HG02610 (cell line): ENCODE measurements around the gene SPOCK2.

ENCODE experiments used
- ATAC-seq: cut with Tn5 transposase; IDR thresholded peaks from one replicate; pipeline ENCODE4 v1.9.1; 2021; ENCODE audit warnings: mild to moderate bottlenecking, moderate library complexity; ENCODE audit not compliant: unreplicated experiment

SPOCK2 gene

DNA sequence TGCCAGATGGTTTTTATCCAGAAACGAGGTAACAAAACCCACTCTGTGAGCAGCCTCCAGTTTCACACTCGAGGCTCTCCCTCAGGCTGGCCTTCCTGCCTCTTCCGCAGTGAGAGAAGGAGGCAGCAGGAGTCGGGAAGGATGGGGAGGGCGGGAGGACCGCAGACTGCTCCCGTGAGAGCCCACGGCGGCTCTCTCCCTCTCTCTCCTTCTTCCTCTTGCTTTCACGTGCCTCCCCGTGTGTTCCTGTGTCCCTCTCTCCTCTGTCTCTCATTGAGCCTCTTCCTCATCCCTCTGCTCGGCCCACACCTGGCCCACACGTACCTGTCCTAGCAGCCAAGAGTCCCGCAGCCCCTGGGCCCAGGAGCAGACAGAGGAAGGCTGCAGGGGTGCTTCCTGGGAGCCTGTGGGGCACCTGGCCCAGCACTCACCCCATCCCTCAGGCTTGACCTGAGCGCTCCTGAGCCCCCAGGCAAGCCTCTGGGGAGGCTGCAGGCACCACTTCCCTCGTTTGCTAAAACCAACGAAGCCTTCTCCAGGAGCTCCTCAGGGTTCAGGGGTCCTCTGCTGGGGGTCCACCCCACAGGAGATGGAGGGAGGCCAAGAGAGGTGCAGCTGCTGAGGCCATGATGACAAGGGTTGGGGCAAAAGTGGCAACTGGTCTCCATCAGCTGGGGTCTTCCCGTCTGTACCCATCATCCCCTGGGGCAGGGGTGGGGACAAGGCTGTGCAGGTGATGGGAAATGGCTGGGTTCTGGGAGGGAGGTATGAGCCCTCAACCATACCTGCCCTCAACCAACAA lies 13.6 kb downstream of the SPOCK2 start:
- ATAC-seq: no peak

DNA sequence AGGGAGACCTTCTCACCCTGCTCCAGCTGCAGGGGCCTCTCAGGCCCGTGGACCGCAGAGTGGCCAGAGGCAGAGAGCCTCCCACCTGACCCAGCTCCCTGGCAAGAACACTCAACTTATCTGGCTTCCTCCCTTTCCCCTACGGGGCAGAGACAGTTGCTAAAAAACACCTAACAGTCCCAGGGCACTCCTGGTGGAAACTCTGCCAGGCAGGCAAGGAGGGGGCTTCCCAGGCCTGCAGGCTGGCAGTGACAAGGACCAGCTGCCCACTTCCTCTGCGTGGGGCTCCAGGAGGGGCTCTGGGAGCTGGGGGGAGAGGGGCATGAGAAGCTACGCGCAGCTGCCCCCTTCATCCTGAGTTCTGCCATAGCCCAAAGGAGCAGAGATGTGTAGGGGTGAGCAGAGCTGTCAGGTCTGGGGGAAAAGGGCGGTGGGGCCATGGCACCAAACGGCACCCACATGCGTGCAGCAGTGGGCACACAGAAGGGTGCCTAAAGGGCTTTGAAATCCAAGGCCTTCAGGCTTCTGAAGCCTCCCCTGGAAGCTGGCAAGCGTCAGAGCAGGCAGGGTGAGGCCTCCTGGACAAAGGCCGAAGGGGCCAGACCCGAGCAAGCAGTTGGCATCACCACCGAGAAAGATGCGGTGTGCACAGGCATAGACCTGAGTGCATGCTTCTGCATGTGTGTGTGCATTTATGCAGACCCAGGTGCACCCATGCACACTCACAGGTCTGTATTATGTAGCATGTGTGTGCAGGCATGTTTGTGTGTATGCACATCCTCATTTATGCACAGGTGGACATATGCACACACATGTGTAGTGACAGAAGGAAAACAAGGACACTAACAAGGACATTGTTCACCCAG lies 14.4 kb downstream of the SPOCK2 start:
- no peak for ATAC-seq

DNA sequence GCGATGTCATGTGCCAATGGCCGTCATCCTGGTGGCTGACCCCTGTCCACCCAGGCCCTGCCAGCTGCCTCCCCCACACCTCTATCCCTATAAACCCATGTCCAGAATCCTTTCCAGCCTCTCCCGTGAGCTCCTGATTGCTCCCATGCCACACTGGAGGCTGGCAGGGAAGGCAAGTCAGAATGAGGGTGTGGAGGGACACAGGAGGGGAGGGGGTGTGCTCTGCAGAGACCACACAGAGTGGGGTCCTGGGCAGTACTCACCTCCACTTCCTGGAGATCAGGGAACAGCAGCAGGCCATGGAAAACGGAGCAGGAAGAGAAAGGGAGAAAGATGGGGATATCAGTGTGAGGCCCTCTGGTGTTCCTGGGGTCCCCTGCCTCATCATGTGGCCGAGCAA lies 15.7 kb downstream of the SPOCK2 start:
- no peak for ATAC-seq

DNA sequence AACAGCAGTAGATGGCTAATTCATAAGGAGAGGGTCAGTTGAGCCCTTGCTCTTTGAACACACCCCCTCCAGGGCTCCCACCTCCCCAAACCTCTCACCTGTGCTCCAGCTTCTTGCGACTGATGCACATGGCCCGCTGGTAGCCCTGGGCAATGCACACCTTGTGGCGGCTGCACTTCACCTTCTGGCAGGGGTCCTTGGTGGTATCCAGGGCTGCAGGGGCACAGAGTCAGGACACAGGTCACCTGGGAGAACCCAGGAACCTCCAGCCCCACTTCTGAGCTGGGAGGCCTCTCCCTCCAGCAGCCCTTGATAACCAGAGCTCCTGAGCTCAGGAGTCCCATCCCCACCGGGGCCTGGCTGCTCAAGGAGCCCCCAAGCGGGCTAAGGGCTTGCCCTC lies 16.3 kb downstream of the SPOCK2 start:
- ATAC-seq: no peak

DNA sequence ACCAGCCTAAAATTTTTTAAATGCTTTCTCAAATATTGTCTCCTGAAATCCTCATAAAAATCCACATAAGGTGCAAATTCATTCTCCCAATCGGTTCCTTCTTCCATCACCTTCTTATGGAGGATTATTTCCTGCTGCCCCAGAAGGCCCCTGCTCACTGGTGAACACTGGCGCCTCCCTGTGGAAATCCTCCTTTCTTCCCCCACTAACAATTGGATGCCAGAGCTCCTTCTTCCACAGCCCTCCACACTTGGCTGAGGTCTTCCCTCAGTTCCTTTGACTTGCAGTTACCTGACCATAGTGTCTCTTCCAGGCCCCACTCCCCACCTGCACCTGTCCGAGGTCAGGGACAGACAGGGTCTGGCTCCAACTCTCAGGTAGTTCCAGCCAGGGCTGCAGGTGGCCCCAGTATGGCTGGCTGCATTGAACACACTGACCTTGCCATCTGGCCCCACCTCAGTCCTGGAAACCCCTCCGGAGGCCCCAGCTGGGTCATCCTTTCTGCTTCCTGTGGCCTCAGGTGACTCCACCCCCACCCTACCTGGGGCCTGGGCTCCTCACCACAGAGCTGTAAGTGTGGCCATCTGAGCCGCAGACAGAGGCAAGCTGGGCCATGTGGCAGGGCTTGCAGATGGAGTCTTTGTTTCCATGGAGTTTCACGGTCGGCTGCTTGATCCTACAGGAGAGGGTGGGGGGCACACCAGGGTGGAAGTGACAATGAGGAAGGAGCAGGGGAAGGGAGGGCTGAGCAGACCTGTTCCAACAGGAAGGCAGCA lies 18.4 kb downstream of the SPOCK2 start:
- ATAC-seq: no peak

DNA sequence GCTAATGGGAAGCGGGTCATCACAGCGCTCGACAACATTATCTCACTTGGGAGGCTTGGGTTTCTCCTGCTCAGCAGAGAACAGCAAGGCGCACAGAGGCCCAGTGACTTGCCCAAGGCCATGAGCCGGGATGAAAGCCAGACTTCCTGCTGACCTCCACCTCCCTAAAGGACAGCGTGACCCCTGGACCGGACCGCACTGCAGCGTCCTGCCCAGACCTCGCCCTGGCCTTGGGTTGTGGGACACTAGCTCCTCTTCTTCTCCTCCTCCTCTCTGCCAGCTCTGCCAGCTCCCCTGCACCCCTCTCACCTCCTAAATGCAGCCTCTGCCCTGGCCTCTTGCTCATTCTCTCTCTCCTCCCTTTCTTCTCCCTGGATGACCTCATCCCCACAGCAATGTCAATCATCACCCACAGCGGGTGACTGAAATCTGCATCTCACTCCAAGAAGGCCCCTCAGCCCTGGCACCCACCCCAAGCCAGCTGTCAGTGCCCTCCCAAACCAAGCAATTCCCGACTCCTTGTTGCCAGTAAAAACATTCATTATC lies 19.4 kb downstream of the SPOCK2 start:
- no peak for ATAC-seq

DNA sequence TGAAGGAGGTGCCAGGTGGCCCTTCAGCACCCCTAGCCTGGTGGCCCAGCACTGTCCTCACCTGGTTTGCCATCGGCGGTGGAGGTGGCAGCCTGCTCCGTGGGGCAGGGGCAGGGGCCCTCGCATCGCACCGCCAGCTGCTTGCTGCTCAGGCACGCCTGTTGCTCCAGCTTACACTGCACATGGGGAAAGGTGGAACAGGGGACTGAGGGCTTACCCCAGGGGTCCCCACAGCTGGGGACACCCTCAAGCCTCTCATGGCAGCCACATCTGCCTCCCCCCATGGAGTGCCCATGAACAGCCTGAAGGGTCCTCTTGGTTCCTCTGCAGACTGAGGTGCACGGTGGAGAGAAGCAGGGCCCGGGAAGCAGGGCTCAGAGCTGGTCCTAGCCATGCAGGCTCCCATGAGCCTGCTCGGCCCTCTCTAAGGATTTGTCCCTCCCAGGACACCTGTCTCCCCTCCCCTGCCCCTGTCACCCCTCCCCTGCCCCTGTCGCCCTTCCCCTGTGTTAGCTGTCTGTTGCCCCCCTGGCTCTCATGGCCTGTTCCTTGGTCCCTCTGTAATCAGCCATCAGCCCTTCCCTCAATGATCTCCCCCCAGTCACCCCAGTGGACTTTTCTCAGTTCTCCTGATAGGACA lies 20.1 kb downstream of the SPOCK2 start:
- no peak for ATAC-seq

DNA sequence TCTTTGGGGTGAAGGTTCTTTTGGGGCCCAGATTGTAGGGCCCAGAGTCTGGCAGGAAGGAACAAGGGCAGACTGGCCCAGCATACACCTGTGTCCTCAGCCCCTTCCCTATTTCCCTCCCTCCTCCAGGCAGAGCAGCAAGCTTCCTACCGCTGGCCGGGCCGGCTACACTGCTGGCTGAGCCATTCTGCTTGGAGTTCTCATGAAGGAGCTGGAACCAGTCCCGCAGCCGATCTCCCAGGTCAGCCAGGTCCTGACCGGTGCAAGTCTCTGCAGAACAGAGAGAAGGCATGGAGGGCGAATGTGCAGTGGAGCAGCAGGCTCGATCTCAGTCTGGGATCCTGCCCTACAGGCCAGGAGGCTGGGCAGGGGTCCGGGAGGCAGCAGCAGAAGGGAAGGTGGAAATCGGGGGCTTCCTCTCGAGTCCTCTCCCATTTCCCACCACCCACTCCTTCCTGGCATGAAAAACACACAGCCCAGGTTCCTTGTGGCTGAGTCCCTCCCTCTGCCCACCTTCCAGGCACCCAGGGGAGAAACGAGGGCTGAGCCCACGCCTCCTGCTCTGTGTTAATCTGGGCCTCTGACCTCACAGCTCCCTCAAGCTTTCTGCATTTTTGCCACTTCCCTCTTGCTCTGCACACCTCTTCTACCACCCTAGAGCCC lies 20.8 kb downstream of the SPOCK2 start:
- ATAC-seq: no peak

DNA sequence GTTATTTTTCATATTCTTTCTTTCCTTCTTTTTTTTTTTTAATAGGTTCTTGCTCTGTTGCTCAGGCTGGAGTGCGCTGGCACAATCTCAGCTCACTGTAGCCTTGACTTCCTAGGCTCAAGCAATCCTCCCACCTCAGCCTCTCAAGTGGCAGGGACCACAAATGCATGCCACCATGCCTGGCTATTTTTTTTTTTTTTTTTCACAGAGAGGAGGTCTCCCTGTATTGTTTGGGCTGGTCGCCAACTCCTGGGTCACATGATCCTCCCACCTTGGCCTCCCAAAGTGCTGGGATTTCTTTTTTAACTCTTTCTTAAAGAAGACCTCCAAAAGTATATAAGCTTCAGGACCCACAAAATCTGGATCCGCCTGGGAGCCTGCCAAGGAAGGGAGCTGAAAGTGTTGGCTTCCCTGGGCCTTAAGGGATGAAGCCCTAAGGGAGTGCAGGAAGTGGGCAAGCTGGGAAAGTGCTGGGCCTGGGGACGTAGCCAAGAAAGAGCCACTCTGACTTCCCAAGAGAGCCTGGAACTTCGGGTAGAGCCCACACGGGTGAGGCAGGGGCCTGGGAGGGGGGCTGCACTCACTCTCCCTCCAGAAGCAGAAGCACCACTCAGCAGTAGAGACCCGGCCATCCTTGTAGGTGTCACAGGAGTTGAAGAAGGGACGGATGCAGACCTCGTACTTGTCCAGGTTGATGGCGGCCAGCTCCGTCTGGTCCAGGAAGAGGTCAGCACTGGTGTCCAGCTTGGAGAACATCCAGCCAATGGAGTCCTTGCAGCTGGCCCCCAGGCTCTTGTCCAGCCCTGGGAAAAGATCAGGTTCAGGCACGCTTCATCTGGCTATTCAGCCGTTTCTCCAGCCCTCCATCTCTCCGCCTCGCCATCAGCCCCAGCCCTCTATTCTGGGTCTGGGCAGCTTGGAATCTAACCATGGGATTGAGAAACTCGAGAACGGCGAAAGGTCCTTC lies 21.8 kb downstream of the SPOCK2 start:
- no peak for ATAC-seq

DNA sequence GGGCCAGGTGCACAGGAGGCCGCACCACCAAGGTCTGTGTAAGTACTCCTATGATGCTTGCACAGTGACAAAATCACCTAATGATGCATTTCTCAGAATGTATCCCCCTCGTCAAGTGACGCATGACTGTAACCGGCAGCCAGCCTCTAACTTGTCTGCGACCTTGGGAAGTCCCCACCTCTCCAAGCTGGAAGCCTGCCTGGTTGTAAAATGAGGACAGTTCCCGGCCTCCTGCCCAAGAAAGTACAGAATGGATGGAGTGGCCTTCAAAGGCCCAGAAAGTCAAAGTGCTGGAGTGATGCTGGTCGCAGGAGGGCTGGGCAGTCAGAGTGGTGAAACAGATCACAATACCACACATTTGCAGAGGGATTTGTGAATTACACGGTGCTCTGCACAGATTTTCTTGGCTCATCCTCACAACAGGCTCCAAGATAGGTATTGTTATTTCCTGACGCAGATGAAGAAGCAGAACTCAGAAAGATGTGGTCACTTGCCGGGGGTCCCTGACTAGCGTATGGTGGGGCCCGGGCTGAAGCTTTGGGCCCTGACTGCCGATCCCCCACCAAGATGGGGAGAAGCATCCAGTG lies 22.8 kb downstream of the SPOCK2 start:
- ATAC-seq: no peak

DNA sequence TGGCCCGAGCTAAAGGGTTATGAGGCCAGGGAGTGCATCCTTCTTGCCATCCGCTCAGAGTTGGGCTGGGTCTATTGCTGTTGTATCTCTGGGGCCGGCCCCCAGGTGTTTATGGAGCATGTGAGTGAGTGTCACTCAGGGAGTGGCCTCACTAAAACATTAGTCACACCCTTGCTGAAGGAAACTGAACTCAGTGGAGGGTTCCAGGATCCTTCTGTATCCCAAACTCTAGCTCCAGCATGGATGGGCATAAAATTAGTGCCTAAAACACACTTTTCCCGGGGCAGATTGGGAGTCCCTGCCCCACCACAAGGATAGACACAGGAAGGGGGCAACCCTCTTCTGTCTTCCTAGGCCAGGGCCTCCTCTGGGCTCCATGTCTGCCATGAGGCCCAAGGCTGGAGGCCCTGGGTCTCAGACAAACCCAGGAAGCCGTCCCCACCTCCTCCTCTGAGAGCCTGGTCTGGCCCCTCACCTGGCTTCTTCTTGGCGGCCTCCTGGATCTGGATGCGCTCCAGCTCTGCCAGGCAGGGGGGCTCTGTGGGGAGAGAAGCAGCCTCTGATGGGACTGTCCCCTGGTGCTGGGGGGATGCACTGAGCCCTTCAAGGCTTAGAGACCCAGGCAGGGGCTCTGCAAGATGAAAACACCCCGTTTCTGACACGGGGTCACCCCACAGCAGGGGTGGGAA lies 24.5 kb downstream of the SPOCK2 start:
- ATAC-seq: no peak

DNA sequence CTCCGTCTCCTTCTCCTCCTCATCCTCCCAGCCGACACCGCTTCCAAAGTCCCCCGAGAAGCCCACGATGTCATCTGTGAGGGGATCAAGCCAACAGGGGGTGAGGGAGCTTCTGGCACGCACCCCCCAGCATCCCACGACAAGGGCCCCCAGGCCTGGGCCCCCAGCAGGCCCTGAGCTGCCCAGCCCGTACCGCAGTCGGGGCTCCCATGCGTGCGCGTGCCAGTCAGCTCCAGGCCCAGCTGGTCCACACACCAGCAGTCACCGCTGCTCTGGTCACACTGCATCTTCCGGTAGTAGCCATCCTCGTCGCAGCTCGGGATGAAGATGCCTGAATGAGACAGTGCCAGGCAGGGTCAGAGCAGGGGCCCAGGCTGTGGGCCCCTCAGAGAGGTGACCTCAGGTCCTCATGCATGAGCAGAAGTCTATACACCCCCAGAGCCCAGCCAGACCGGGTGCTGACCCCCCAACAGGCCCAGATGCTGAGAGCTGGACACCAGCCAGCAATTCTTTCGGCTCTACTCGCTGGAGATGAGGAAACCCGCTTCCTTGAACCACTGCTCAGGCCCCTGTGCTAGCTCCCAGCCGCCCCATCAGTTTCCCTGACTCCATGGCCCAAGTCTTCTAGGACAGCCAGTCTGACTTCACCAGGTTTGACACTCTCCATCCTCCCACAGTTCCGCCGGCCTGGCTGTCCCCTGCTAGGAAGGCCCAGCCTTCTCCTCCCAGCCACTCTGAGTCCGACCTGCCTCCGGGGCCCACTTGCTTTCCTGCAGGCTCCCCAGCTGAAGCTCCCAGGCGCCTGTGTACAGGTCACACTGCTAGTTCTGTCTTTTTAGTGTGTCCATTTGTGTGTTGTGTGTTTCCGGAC lies 25.3 kb downstream of the SPOCK2 start:
- no peak for ATAC-seq

DNA sequence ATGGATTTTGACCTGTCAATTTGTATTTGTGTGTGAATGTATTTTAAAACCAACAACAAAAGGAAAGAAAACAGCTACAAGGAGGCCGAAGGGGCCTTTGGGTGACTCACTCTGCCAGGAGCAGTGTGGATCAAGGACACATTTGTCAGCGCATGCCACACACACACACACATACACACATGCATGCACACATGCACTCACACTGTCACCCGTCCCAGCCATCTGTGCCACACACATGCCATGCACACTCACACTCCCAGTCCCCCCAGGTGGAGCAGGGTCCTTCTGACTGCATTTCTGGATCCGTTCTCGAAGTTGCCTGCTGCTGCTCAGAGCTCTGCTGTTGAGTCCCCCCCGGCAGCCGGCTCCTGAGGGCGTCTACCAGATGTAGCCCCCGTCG lies 26.0 kb downstream of the SPOCK2 start:
- no peak for ATAC-seq

DNA sequence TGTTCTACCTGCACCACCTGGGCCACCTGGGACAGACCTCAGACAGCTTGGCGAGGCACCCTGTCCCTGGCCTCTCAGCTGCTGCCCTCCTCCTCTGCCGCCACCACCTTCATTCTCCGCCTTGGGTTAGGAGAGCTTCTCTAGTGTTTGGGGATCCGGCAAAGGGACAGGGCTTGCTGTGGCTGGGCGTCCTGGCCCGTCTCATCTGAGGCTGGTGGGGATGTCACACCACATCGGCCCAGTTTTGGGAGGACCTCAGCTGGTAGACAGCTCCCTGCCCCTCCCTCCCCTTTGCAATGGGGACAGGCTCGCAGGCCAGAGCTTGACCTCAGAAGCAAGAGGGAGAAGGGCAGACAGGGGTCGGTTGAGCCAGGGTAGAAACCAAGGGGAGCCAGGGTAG lies 26.4 kb downstream of the SPOCK2 start:
- no peak for ATAC-seq

DNA sequence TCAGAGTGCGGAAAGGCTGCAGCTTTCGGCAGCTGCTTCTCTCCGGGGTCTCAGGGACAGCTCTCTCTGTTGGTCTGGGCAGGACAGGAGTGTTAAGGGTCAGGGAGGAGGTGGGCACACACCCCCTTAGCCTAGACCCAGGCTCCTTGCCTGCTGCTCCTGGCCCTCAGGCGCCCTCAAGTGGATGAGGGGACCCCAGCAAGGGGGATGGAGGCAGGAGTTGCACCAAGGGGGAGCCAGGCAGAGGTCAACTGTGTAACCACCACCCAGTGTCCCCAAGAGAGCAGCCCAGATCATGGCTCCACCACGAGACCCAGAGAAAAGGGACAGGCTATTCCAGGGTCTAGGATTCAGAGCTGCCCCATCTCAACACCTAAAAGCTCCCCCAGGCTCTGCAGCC lies 26.9 kb downstream of the SPOCK2 start:
- ATAC-seq: no peak

DNA sequence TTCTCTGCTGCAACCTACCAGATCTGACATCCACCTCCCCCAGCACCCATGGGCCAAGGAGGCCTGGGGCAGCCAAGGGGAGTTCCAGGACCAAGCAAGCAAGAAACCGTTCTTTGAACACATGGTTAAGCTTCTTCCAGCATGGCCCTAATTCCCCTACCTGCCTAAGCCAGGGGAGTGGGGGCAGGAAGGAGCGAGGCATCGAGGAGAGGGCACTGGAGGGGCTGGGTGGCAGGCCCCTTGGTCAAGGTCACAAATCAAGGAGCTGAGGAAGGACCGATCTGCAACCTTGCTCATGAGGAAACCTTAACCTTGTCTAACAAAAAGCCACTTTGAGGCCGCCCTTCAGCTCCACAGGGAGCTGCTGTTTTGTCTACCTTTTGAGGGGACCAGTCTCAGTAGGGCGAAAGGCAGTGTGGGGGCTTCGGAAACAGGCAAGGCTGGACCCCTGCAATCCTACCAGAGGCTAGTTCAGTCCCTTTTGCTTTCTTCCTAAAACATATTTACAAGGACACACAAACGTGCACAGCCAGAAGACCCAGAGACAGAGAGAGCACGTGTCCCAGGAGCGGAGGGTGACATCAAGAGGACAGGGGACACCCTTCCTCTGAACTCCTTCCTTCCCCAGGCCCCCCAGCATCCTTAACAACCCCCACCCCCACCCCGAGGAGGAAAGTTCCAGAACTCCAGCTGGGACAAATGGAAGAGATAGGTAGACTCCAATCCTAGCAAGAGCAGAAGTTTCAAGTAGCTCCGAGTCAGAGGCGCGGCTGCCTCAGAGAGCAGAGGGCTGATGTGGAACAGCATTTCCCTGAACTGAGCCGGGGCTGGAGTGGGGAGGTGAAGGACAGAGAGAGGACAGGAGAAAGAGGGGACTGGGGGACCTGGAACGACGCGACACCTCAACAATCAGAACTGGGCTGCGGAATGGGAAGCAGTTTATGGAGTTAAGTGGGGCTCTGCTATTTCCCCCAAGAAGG lies 28.2 kb downstream of the SPOCK2 start:
- no peak for ATAC-seq
